IPS DF 4.7 (cell line): ENCODE measurements around the gene PCLO.

Source experiments
- DNase-seq: peaks from one replicate; pipeline ENCODE4 v3.0.0-alpha.2; 2013; ENCODE audit warnings: low spot score; ENCODE audit errors: extremely low read depth

Gene PCLO

DNA sequence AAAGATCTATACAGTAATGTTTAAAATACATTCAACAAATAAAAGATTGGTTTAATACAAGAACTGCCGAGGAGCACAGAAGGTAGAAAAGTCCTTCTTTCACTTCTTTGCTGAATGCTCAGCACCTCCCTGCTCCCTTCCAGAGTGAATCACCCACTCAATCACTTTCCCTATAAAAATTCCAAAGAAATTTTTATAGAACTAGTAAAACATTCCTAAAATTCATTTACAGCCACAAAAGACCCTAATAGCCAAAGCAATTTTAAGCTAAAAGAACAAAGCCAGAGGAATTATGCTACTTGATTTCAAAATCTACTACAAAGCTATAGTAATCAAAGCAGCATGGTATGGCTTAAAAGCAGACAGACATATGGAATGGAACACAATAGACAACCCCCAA is 320.9 kb downstream of the PCLO start:
- no peak for DNase-seq

DNA sequence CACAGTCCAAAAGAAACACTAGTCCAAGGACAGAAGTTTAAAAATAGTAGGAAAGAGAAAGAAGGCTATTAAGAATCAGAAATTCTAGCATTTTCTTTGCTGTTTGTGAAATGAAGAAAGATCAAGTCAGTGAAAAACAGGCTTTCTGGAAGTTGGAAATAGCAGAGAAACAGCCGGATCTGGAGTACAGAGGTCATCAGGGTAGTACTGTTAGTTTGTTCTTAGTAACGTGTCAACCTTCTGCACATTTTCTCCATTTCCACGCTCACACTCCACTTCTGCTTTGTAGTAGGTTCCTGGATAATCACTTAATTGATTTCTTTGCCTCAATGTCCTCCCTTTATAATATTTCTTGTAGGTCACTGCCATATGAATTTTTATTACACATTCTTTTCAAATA is 322.6 kb downstream of the PCLO start:
- no peak for DNase-seq

- no peak for DNase-seq
Observed at GRCh38 chr7:82839555-82839954, 323.1 kb downstream of the PCLO start.

DNA sequence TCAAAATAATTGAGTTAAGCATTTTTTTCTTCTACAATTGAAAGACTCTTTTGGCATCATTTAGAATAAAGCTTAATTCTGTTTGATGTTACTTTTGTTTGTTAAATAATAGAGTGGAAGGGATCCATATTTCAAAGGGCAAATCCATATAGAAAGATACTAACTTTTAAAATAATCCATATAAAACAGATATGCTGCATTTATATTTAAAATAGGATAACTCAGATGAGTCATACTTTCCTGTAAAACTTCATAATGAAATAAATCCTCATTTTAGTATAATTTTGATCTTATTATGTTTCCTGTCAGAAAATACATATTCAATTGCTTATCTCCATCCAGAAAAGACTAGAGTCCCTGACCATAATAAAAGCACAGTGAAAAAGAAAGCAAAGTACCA is 323.6 kb downstream of the PCLO start:
- no peak for DNase-seq

DNA sequence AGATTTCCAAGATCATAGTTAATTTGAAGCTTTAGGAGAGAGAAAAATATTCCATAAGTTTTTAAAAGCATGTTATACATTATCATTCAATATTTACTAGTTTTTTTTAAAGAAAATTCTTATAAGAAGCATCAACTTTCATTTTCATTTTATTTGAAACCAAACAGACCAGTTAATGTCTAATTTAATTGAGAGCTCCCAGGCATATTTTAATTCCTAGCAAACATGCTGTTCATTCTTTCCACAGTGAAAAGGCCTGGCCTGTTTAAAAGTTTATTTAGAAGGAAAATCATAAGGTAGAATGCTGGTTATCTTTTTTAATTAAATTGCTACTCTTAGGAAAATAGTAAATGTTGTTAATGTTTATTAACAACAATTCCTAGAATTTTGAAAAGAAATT is 324.4 kb downstream of the PCLO start:
- DNase-seq = no peak

DNA sequence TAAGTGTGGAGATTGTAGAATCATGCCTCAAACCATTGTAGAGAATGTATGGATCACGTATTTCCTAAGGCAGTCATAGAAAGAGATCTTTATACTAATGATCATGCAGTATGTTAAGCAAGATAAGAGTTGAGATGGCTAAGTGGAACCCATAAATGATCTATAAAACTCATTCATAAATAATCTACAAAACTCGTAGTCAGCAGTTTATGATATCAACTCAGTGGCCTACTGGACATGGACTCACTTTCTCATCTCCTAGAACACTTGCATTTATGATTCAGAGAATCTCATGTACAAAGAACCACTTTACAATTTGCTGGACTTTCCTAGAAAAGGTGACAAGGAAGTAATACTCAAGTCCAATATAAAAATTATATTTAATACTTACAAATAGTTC is 339.6 kb downstream of the PCLO start:
- DNase-seq = no peak

DNA sequence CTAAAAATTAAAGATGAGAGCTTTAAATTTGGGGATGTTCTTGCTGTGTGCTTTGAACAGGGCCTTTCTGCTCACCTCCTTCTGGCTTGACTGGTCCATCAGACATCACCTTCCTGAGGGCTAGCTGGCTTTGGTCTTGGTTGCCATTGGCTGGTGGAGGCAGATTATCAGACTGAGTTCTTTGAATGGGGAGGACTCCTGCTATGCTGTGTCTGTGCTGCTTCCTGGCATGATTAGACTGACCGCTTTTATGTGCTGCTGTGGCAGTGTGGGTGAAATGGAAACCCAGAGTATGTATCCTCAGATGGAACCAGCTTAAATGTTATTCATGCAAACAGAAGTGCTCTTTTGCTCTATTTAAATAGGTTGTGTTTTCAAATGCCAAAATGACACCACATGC is 341.6 kb downstream of the PCLO start:
- no peak for DNase-seq

DNA sequence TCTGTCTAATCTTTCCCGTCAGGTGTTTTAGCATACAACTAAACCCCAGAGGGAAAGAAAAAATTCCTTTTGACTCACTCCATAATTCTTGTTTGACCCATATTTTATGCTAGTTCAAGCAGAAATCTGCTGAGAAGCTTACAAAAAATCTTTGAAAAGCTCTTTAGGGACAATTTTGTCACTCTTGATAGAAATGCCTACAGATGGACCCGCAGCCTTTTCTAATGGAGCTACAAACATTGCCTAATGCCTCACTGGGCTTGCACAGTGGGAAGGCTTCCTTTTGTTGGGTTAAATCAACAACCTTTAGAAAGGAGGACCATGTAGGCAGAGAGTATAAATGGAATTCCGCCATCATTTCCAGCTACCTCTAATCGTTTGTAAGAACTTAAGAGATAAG is 344.5 kb downstream of the PCLO start:
- DNase-seq = no peak

GRCh38 chr7:82816272-82816671 is 346.4 kb downstream of the PCLO start:
- DNase-seq = no peak

DNA sequence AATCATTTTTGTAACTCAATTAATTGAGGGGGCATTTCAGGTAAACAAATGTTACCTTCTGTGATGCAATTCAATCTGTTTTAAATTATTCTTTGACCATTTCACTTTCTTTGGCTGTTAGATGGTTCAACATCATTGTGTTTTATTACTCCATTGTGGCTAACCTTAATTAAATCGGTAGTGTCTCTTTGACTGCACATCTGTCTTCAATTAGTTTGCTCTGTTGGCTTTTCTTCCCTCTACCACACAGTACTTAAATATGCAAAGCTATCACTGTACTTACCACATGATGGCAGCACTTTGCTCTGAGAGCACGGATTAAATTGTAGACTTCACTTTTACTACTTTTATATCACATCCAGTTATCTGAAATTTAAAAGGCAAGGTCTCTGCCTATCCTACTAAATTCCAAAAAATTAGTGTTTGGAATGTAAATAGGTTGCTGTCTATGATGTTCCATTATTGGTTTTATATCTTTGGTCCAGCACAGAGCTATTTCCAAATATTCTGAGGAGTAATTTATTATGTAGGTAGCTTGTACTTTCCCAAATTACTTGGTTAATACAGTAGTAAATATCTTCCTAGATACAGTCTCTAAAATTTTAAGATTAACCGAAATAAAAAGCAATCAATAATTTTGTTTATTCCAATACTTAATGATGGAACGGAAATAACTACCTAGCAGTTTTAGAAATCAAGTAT is 352.0 kb downstream of the PCLO start:
- no peak for DNase-seq

DNA sequence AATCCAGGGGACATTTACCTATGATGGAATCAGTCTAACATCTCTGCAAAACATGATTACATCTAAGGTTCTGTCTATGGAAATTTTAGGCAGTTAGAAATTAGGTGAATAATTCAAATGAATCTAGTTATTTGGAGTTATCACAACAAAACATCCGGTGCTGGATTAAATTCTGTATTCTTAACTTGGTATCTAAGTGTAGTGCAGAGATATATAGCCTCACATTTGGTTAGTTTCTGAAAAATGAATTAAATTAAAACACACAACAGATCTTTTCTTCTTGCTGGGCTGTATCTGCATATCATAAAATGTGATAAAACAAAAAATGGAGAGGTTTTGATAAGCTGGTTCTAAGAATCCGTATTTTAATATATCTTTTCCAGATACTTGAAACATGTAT is 354.1 kb downstream of the PCLO start:
- no peak for DNase-seq

DNA sequence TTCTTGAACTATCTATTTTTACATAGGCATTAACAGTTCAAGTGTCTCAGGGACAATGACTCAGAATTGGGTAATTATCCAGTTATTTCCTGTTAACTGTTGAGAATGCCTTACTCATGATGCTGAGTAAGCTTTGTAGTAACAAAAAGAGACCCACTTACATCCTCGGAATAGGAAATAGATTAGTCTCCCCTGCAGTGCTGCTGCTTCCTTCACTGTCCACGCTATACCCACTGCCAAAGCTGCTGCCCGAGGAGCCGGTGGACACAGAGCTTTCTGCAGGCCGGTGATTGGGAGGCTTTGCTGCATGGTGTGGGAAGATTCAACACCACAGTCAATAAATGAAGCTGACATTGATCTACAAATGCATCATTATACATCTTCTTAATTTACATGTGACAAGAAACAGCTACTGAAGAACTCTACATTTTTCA is 357.1 kb downstream of the PCLO start:
- no peak for DNase-seq

DNA sequence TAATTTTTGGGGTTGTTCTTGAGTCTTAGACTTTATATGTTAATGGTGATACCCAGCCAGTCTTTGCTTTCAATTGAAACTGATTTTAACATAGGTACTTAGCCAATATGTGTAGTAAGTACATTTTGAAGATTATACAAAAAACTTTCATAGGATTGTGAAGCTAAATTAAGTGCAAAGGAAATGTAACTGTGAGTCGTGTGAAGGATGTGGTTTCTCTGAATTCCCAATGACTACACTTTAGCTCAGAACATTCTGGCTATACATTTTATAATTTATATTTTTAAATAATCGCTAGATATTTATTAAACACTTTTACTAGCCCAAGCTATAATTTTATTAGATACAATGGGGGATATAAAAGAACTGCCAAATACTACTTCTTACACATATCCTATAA is 359.3 kb downstream of the PCLO start:
- DNase-seq = no peak

- DNase-seq = no peak
Observed at GRCh38 chr7:82789883-82790609, 372.6 kb downstream of the PCLO start.

DNA sequence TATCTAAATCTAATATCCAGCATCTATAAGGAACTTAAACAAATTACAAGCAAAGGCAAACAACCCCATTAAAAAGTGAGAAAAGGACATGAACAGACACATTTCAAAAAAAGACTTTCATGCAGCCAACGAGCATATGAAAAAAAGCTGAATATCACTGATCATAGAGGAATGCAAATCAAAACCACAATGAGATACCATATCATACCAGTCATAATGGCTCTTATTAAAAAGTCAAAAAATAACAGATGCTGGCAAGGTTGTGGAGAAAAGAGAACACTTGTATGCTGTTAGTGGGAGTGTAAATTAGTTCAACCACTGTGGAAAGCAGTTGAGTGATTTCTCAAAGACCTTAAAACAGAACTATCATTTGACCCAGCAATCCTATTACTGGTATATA is 384.7 kb downstream of the PCLO start:
- DNase-seq = no peak

DNA sequence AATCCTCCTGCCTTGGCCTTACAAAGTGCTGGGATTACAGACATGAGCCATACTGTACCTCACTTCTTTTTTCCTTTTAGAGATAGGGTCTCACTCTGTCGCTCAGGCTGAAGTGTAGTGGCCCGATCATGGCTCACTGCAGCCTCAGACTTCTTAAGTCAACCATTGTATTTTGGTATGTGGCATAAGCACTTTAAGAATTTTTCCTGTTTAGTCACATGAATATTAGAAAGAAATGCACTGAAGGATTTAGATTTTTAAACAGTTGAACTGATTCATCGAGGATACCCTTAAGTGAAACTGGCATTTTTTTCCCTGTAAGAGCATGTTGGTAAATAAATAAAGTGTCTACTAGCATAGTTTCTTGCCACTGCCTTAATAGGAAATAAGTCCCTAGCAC is 399.8 kb downstream of the PCLO start:
- no peak for DNase-seq

DNA sequence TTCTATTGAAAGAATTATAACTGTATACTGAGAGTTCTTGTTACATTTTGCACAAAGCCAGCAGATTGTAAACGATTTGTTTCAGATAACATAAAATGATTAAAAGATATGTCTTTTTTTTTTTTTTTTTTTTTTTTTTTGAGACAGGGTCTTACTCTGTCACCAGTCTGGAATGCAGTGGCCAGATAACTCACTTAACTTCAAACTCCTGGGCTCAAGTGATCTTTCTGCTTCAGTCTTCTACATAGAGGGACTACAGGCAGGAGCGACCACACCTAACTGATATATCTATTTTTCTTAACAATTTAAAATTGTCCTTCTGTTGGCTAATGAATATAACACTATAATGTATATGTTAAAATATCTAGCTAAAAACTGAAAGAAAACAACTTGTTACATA is 401.9 kb downstream of the PCLO start:
- DNase-seq = no peak

DNA sequence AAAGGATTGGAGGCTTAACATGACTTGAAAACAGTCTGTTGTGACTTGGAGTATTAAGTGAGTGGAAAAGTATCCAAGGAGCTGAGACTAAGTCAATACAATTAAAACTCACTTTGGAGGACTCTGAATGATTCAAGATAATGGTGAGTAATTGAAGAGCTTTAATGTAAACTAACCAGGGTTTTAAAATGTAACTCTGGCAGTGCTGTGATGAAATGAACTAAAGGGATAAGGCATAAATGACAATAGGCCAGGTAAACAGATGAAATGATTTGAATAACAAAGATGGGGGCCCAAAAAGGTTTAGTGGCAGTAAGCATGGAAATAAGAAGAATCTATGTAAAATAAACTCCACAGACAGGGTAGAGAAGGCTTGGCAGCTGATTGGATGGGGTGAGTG is 402.6 kb downstream of the PCLO start:
- no peak for DNase-seq

DNA sequence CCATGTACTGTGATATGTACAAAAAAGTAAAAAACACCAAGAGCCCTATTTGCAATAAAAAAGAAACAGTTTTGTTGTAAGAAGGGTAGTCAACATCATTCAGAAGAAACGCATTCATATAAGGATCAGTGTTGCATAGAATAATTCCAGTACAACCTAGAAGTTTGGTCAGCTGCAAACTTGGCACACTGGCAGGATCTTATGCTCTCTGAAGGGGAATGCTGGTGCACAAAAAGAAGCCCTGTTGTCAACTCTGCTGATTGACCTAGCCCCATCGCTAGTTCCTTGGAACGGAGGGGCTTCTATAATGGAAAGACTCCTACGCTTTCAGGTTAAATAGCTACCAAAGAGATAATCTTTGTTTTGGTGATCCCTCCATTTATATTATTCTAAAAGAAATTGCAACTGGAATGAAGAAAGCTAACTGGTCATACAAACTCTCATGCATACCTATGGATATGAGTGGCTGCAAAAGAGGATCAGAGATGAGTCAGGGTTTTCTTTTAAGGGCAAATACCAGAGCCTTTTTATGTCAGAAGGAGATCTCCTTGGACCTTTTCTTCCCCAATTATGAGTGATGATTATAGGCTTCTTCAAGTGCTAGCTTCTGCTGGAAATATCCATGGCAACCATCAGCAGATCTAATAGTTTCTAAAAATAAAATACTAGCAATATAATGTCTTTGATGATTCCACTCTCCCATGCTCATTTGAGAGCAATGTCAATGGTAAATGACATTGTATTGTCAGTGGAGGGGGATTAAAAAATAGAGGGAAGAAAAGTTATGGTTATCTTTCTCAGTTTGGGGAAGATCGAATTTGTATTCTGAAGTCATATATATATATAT is 406.8 kb downstream of the PCLO start:
- no peak for DNase-seq

- no peak for DNase-seq
Observed at GRCh38 chr7:82750007-82750406, 412.7 kb downstream of the PCLO start.

- no peak for DNase-seq
Observed at GRCh38 chr7:82745820-82746219, 416.9 kb downstream of the PCLO start.

DNA sequence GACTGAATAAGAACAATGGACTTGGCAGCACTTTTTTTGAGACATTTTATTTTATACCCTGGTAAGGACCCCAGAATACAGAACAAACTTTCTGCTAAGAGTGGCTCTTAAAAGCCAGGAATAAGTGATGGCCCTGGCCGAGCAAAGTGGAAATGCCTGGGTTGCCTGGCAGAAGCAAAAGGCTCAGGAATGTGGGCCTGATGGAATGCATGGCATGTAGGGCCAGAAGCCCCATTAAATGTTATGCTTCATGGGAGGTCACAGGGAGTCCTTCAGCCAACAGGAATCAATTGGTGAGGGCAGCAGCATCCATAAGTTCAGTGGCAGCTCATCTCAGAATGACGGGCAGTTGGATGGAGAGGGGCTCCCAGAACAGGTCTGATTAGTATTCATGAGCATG is 417.6 kb downstream of the PCLO start:
- no peak for DNase-seq
